NCI-H146 (cell line): ENCODE data around the gene FAM78B.

Source experiments
- DNase-seq: peaks from one replicate; lab custom pipeline; 2025; lab: John Stamatoyannopoulos, UW

Gene FAM78B

DNA sequence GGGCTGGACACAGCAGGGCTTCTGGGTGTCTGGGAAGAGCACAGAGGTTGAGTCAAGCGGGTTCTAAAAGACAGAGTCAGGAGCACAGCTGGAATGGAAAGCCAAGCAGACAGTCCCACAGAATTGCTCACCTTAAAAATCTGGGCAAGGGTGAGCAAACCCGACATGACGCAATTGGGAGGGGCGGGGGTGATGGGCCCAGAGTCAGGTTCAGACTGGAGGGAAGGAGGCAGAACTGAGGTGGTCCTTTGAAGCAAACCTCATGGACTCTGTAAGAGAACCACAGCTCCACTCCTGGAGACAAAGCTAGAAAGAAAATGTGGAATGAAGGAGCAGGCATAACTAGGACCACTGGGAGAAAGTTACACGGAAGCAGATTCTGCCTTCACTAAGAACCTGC lies 49.0 kb downstream of the FAM78B start:
- DNase-seq, result no peak

DNA sequence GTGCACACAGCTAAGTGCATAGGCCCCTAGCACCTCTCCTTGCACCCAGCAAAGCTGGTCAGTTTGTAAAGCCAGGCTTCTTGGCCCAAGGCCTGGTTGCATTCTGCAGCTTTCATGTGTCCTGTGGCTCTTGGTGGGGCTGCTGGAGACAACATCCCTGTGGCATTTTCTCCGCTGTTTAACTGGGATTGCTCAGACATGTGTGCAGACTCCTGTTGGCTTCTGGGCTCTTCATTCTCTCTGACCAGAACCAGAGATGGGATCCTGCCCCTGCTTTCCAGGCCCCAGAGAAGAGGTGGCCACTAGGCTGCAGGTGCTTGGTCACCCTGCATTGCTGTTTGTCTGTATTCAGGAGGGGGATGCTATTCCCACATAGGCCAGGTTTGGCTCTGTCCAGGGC lies 50.8 kb downstream of the FAM78B start:
- no peak for DNase-seq

DNA sequence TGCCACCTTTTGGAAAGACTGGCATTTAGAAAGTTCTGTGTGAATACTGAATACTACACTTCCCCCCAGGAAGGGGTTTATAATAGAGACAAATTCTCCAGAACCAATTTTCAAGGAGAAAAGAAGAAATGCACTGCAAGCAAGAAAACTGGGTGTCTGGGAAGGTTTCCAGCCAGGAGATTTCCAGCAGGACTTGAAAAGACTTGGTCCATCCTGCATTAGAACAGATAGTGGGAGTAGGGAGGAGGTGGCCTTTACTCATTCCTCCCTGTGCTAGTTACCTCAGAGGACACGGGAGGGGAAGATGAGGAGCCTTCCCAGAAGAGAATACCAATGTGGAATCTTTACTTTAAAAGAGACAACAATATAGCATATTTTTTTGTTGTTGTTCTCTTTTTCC lies 52.4 kb downstream of the FAM78B start:
- DNase-seq, result no peak

DNA sequence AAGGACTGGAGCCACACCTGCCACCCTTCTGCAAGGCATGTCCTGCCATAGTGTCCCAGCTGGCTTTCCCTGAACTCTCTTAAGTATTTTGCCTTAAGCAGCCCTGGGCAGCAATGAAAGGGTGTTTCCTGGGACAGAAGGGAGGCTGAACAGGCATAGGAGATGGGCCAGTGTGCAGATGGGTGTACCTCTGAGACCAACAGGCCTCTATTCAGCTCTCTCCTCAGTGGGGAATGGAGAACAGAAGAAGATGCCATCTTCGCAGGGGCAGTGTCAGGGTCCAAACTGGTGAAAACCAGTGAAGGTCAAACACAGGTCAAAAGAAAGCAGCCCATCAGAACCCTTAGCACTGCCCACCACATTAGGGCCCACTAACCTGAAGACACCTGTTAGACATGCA lies 53.2 kb downstream of the FAM78B start:
- DNase-seq, result no peak

DNA sequence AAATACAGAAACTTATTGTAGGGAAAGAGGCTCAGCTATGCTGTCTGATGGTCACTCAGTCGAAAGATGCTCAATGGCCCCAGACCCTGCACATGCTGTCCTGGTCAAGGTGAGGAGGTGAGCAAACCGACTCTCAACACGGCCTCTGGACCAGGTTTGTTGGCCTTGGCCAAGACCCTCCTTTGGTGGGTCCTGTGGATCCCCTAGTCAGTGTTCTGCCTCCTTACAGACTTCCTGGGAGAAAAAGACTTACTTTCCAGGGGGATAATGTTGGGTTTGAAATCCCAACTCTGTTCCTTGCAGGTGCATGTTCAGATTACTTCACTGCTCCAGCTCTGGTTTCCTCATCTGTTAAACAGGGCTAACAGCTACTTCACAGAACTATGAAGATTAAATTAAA lies 53.8 kb downstream of the FAM78B start:
- DNase-seq, result no peak

DNA sequence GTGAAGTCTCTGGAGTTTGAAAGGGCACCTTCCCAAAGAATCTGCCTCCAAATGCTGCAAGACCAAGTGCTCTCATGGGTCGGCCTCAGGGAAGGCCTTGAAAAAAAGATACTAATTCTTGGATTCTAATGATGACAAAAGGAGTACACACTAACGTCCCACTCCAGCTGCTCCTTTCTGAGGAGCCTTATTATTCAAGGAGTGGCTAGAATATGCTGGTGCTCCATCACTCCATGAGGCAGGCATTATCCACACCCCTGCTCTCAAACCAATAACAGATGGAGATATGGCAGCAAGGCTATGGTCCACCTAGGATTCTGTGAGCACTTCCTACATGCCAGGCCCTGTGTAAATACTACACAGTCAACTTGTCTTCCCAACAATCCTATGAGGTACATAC lies 54.4 kb downstream of the FAM78B start:
- DNase-seq, result no peak

DNA sequence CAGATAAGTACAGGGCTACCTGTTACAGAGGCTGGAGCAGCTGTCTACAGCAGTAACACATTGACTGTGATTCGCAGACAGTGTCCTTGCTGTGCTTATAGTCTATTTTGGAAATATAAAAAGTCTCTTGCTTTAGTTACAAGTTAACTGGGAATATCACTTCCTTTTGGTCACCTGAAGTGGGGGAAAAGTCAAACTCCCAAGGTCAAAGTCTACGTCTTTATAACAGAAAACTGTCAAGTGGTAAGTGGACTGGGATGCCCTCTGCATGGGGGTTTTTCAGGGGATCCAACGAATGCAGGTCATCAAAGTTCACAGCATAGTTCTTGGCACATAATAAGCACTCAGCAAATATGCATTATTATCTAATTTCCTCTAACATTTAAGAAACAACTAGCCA lies 55.4 kb downstream of the FAM78B start:
- DNase-seq, result no peak

DNA sequence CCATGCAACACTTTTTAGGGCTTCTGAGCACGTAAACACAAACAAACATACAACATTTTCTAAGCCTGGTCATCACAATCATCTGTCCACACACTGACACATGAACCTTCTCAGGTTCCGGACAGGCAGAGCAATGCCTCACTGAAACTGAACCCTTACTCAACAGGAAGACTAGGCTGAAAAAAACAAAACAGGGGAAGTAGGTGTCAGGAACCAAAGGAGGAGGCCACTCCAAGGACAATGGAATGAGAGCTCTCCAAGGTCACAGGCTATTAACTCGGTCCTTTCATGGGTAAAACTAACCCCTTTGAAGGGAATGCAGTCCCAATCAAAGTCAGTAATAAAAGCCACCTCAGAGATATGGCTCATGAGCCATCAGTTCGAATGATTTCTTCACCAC lies 76.6 kb downstream of the FAM78B start:
- DNase-seq, result no peak

DNA sequence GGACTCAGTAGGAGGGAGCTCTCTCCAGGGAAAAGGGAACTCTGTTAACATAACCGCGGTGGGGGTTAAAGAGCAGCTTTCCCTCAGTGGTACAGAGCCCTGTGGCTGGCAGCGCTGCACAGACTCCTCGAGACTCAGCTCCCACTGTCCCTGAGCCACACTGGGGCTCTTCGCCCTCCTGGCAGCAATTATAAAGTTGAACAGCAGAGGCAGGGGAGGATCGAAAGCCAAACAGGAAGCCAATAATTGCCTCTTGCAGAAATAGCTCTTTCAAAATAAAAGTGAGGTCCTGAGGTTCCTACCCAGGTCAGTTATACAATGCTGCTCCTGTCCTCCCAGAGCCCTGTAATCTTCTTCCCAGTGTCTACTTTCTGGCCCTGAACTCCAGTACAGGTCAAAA lies 77.0 kb downstream of the FAM78B start:
- DNase-seq, result no peak

DNA sequence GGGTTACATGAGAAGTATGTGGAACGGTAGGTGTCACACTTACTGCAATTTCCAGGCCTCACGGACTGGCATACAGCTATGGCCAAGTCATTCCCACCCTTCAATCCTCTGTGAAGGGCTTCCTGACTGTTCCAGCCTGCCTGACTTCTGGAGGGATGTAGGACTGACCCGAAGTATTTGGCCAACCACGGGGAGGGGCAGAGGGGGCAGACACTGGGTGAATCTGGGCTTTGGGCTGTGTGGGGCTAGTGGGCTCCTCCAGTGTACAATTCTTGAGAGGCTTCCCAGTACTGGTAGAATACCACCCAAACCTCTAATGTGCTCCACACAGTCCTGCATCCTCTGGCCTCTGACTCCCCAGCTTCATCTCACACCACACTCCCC lies 78.2 kb downstream of the FAM78B start:
- DNase-seq, result no peak

DNA sequence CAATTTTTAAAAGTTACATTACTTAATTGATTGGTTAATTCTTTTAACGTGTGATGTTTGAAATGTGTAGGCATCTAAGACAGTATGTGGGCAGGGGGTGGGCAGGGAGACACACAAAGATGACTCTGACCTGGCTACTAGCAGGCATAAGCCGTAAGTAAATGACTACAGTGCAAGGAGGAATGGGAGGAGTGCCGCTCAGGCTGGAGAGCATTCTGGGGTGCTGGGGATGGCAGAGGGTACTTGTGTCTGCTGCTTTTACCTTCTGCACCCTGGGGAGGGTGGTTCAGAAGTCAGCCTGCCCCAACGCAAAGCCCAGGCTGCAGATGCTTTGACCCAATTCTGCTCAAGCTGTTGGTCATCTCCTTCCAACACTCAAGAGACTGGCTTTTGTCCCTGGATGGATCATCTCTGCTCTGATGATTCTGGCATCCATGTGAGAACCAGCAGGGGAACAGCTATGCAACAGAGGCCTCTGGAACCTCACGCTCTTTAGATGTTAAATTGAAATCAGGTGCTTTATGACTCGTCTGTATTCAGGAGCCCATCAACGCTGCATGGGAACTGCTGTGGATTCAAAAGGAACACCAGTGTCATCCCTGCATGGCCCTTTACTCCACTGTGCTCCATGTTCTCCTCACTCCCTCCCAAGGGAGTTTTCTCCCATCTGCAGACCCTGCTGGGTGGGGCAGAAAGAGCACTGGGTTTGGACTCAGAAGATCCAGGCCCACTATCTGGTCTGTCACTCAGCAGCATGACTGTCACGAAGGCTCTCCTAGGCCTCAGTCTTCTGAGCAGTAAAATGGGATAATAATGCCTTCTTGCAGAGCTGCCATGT lies 78.8 kb downstream of the FAM78B start:
- DNase-seq, result no peak

DNA sequence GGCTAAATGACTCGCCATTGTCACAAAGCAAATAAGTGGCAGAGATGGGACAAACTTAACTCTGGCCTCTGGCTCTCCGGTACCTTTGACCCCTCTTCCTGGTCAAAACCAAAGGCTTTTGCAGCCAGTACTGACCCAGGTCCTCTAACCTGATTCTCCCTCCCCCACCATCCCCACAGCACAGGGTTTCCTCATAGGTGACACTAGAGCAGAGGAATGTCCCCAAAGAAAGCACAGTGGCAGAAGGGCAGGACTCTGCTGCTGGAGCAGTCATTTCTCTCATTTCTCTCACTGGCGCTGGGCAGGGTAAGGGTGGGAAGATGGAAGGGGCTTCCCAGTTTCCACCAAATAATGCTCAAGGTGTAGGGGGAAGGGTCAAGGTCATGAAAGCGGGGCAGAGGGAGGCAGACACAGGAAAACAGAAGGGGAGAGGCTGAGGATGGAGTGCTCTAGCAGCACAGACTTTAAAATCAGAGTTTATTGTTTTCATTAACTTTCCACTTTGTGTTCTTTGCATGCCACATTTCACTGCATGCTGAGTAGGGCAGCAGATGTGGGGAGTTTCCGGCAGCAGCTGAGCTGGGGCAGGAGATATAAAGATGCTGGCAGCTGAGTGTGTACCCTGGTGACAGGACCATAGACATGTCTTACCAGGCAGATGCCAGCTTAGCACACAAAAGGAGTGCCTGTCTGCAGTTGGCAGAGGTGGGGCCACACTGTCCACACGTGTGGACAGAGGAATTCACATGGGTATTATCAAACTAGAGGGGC lies 80.5 kb downstream of the FAM78B start:
- DNase-seq, result no peak

DNA sequence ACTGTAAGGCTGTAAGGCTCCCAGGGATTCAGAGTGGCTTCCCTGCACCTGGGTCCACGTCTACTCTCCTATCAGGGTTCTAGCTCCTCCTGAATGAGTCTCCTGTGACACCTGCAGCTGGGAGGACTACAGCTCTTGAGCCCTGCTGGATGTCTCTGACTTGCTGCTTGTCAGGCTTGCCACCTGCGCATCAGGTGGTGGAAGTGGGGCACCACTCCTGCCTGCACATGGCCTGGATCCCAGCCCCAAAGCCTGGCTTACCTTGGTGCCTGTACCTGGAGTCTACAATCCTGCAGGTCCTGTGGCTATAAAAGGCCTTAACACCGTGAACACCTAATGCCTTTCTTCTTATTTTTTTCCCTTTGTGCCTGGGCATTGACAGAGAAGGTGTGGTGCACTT lies 82.2 kb downstream of the FAM78B start:
- no peak for DNase-seq

DNA sequence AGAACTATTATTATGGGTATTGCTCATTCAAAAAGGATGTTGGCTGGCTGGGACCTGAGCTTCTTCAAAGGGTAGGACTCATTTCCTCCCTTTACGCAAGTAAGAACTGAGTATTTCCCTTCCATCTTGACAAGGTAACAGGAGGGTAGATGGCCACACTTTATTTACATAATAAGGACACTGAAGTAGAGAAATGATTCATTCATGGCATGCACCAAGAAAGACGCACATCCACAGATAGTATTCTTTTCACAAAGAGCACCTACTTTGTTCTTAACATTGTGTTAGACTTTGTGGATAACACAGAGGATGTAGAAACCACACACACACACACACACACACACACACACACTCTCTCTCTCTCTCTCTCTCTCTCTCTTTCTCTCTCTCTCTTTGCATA lies 82.9 kb downstream of the FAM78B start:
- no peak for DNase-seq

DNA sequence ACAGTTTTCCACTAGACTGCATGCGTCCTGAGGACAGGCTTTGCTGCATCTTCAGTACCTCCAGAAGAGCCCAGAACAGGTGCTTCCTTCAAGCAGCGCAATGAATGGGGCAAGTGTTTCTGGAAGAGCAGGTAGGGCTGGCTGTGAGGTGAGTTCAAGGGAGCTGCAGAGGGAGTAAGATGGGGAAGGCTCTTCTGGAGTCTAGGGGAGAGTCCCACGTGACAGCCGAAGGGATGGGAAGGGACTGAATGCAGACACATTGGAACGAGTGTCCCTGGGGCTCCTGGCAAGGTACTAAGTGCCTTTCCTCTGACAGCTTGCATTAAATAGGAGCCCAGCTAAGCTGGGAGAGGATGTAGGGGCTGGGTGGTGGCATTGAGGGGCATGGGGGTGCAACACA lies 84.2 kb downstream of the FAM78B start:
- no peak for DNase-seq

DNA sequence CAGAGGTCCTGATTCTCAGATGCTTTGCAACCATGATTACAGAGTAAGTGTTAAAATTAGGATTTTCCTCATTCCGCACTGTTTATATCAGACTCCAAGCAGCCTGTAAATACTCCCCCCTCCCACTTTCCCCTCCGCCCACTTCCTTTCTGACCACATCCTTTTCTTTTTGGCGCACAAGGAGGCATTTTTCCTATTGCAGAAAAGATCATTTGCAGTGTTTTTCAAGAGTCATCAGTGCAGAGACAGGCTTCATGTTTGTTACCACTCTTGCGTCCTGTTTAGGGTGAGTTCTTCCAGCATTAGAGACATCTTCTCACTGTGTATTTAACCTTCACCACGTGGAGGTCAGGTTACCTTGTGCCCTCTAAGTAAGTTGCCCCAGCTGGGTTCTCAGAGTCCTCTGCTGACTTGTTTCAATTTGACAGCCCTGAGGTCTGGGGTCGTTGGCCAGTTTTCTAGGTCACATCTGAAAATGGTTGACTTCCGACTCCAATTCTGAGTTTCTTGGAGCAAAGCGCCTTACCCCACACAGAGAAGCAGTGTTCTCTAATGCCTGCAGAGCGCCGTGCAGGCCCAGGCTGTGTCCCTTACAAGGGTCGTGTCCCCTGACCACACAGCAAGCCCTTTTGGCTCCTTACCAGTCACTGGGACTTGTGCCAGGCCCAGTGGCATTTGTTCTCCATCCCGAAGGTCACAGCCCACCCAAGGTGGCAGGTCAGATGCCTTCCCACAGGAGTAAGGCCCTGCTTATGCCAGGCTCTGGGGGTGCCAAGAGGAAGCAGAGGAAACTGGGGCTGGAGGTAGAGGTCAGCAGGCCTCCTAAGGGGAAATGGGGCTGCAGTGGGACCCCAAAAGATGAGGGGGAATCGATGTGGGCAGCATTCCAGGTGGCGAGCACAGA lies 85.6 kb downstream of the FAM78B start:
- DNase-seq, result no peak

DNA sequence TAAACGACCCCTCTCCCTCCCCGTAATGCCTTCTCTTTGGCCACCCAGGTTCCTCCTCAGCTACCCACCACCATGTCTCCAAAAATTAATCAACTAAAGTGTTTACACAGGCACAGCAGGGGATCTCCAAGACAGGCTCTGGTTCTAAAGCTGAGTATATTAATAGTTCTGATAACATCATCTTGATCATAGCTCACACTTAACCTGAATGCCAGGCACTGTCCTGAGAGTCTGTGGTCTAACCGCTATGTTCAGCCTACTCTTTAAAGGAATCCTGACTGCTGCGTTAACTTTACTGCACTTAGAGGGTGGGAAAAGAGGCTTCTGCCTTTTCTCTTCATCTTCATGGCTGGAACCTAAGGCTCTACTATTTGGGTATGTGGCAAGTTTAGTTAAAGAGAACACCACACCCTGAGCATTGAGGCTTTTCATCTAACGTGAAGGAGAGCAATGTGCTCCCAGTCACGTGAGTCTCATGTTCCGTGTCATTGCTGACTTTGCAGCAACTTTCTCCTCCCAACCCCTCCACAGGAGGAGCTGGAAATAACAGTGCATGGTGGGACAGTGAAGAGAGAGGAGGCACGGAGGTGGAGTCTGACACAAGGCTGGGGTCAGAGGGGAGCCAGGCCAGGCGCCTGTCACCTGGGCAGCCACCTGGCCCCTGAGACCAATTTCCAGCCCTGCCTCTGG lies 86.4 kb downstream of the FAM78B start:
- DNase-seq, result no peak

DNA sequence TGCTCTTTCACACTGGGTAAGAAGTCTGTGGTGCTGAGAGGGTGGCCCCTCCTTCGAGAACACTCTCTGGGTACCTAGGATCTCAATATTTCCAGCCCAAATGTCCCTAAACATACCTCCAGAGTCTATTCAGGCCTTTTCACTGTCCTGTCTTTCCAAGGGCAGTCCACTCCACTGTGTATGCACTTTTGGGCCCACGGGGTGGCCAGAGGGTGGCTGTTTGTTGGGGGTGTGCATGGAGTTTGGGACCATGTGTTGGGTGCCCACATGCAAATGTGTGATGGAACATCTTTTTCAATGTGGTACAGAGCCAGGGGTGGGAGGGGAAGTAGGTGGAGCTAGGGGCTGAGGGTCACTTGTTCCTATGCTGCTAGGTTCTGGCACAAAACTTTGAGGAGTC lies 87.5 kb downstream of the FAM78B start:
- DNase-seq, result no peak

DNA sequence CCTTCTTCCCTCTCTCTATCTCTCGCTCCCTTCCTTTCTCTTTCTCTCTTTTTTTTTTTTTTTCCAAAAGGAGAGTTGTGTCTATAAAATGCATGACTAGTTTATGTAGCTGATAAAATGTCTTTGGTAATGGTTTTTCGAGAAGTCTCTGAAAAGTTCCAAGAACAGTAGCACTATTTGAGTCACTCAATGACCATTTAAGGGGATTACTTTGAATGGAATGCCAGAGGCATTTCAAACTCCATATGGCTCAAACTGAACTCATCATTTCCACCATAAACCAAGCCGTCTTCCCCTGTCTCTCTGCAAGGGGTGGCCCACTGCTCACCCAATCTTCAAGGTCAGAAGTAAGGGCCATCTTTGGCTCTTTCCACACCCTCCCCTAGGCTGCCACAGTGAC lies 93.3 kb downstream of the FAM78B start:
- DNase-seq, result no peak

DNA sequence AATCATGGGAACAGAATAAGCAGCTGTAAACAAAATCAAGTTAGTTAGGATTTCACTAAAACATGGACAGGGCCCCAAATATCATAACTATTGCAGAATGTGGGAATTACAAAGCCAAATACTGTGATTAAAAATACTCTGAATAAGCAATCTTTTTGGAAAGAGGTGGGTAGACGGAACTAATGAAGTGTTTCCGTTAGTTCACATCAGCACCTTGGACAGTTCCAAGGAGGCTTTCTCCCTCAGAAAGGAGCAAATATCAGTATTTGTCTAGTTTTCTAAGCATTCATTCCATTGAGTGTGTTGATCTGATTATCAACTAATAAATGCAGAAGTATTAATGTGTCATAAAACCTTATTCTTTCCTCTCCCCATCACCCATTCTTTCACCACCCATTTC lies 97.4 kb downstream of the FAM78B start:
- DNase-seq, result no peak

DNA sequence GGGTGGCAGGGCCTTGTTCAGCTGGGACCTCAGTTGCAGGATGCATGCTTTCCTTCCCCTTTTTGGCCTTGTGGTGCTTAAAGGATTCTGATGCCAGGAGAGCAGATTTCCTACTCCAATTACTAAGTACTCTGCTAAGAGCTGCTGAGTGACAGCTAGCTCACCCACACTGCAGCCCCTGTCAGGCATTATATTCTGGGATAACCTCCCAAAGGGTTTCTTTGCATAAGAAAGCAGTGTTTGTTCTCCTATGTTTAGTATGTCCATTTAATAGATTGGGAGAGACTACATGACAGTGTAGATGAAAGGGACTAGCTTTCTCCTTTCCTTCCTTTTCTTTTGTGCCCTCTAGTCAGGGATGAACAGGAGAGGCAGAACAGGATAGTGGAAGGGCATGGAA lies 100.7 kb downstream of the FAM78B start:
- no peak for DNase-seq

DNA sequence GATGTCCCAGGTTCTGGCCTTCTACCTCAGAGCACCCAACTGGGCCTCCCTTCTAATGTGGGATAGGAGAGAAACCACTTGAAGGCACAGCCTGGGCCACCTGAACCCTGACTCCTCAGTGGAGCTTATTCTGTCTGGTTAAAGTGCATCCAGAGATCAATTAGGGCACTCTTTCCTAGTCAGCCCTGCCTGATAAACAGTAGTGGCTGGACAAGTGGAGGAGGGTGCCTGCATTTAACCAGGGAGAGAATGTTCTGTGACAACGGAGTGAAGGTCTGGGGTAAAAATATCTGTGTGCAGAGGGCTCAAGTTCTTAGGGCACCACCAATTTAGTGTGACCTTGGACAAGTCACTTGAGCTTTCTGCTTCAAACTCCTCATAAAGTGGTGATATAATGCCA lies 101.8 kb downstream of the FAM78B start:
- DNase-seq, result no peak
